HCT116 (cell line): ENCODE measurements around the gene LRRC3C. TPM values are rescaled to one million over a fixed set of nuclear protein-coding genes. Genes with fewer than 3 reads are reported as not detected.

ENCODE experiments used
- ATAC-seq: fragments of 200-7000 bp; cut with Tn5 transposase; 2 replicates; pipeline ENCODE4 v1.9.1; 2020; ENCODE audit warnings: mild to moderate bottlenecking, moderate library complexity
- BruUV-seq: library from RNA; stranded (reverse); fragments of 400-500 nt; replicated peaks from 2 replicates; lab custom pipeline; 2021; lab: Mats Ljungman, UMichigan
- CTCF ChIA-PET: fragments of 300-600 bp; sonication (Branson Sonifier 250); formaldehyde crosslinking; loops from one replicate; lab custom pipeline; 2021; ENCODE audit warnings: antibody characterized with exemption; lab: Charles Lee
- POLR2A ChIA-PET: fragments of 300-600, 350-600 bp; sonication (Branson Sonifier 250); formaldehyde crosslinking; loops from one replicate; lab custom pipeline; 2021; ENCODE audit warnings: antibody characterized with exemption; lab: Charles Lee
- RAD21 ChIA-PET, 2 experiments: fragments of 300-600 bp; sonication (Branson Sonifier 250); formaldehyde crosslinking; loops; one replicate each; lab custom pipeline; 2023; ENCODE audit warnings: low total read pairs in 2 of 2; ENCODE audit not compliant: uncharacterized antibody in 2 of 2, unreplicated experiment in 2 of 2, low non-redundant PET in 1 of 2; lab: Charles Lee
- DNase-seq: peaks from one replicate; pipeline ENCODE4 v3.0.0-alpha.2; 2010; ENCODE audit warnings: low read depth, low spot score
- H2AFZ ChIP-seq: fragments of 200-600 bp; shearing (Covaris generic), sonication (generic); 2 replicates; pipeline ENCODE4 v1.6.1; 2017; ENCODE audit warnings: low read depth, mixed run types, mixed read lengths, antibody characterized with exemption, low read length; ENCODE audit not compliant: poor library complexity, severe bottlenecking
- H3K27ac ChIP-seq: 2 replicates; pipeline ENCODE4 v1.5.1; 2012; ENCODE audit warnings: low read depth, low read length
- H3K27me3 ChIP-seq: fragments of 200-600 bp; sonication (generic); 2 replicates; pipeline ENCODE4 v1.6.1; 2016; ENCODE audit warnings: mixed run types, low read length, mixed read lengths; ENCODE audit not compliant: insufficient read depth
- H3K36me3 ChIP-seq, 2 experiments: fragments of 200-500 bp in 1 of 2; fragments of 200-600 bp in 1 of 2; sonication (Bioruptor generic) in 1 of 2; sonication (generic) in 1 of 2; 2 replicates each; pipeline versions ENCODE4 v1.5.1 to v1.6.1; 2014 to 2016; ENCODE audit warnings: low read length in 2 of 2, inconsistent platforms in 1 of 2, mixed read lengths in 1 of 2, mixed run types in 1 of 2; ENCODE audit not compliant: insufficient read depth in 2 of 2, control insufficient read depth in 1 of 2
- H3K4me1 ChIP-seq, 2 experiments: fragments of 200-600 bp in 1 of 2; sonication (generic) in 1 of 2; 2 replicates each; pipeline versions ENCODE4 v1.5.1 to v1.6.1; 2012 to 2017; ENCODE audit warnings: low read length in 2 of 2, inconsistent platforms in 1 of 2, mild to moderate bottlenecking in 1 of 2, mixed read lengths in 1 of 2, mixed run types in 1 of 2, moderate library complexity in 1 of 2; ENCODE audit not compliant: insufficient read depth in 2 of 2, control insufficient read depth in 1 of 2
- H3K4me2 ChIP-seq: fragments of 200-600 bp; sonication (generic); 2 replicates; pipeline ENCODE4 v1.6.1; 2017; ENCODE audit warnings: mixed run types, low read length, mixed read lengths
- H3K4me3 ChIP-seq, 2 experiments: fragments of 200-600 bp in 1 of 2; sonication (generic) in 1 of 2; replicated peaks in 1 of 2; 2 replicates each; pipeline ENCODE4 v1.5.1; 2011 to 2016; ENCODE audit warnings: low read length in 2 of 2, control low read depth in 1 of 2, low read depth in 1 of 2, mild to moderate bottlenecking in 1 of 2, mixed read lengths in 1 of 2, mixed run types in 1 of 2
- H3K79me2 ChIP-seq: fragments of 200-600 bp; sonication (generic); 2 replicates; pipeline ENCODE4 v1.6.1; 2017; ENCODE audit warnings: mild to moderate bottlenecking, mixed run types, low read length, moderate library complexity, mixed read lengths; ENCODE audit not compliant: insufficient read depth
- H3K9ac ChIP-seq: fragments of 200-600 bp; sonication (generic); 2 replicates; pipeline ENCODE4 v1.6.1; 2016; ENCODE audit warnings: low read length, mixed read lengths
- H3K9me2 ChIP-seq: fragments of 200-600 bp; sonication (generic), shearing (Covaris generic); 2 replicates; pipeline ENCODE4 v1.6.1; 2017; ENCODE audit warnings: mixed run types, mild to moderate bottlenecking, moderate library complexity; ENCODE audit not compliant: insufficient read depth
- H3K9me3 ChIP-seq, 2 experiments: fragments of 200-500 bp in 1 of 2; fragments of 200-600 bp in 1 of 2; sonication (Bioruptor generic) in 1 of 2; sonication (generic) in 1 of 2; 2 replicates each; pipeline ENCODE4 v1.6.1; 2014 to 2017; ENCODE audit warnings: low read length in 2 of 2, mixed read lengths in 2 of 2, inconsistent platforms in 1 of 2, low read depth in 1 of 2, mild to moderate bottlenecking in 1 of 2, mixed run types in 1 of 2, moderate library complexity in 1 of 2; ENCODE audit not compliant: control insufficient read depth in 1 of 2, insufficient read depth in 1 of 2
- H4K20me1 ChIP-seq: fragments of 200-600 bp; sonication (generic), shearing (Covaris generic); 2 replicates; pipeline ENCODE4 v1.6.1; 2017; ENCODE audit warnings: mixed run types, mild to moderate bottlenecking, moderate library complexity; ENCODE audit not compliant: insufficient read depth
- CBX3 ChIP-seq: IDR thresholded peaks from 2 replicates; pipeline ENCODE4 v1.6.1; 2012; ENCODE audit warnings: low read depth
- RAD21 ChIP-seq: IDR thresholded peaks from 2 replicates; pipeline ENCODE4 v1.6.1; 2012; ENCODE audit warnings: low read depth, mild to moderate bottlenecking
- YY1 ChIP-seq: IDR thresholded peaks from 2 replicates; pipeline ENCODE4 v1.6.1; 2011; ENCODE audit warnings: low read length, low read depth, moderate library complexity, mild to moderate bottlenecking; ENCODE audit not compliant: insufficient replicate concordance; ENCODE audit errors: extremely low read depth
- ZNF274 ChIP-seq: fragments of 200-500 bp; sonication (Bioruptor generic); IDR thresholded peaks from 2 replicates; pipeline ENCODE4 v1.6.1; 2014; ENCODE audit warnings: mild to moderate bottlenecking, low read depth, low read length, inconsistent platforms
- intact Hi-C: fragments of 100-400 bp; cut with micrococcal nuclease; formaldehyde crosslinking; loops from 2 replicates; pipeline ENCODE4 v1.10.0; 2022
- total RNA-seq: library from RNA; stranded (reverse); gene quantifications from one replicate; pipeline ENCODE4 v1.2.1, GENCODE V29; 2021; ENCODE audit not compliant: unreplicated experiment
- TF ChIP-seq, protein P1 (sequence below): IDR thresholded peaks from 2 replicates; pipeline ENCODE4 v1.6.1; 2011; ENCODE audit warnings: mild to moderate bottlenecking, low read length, moderate library complexity; ENCODE audit not compliant: insufficient replicate concordance; ENCODE audit errors: extremely low read depth
- TF ChIP-seq, protein P2 (sequence below): IDR thresholded peaks from 2 replicates; pipeline ENCODE4 v1.6.1; 2012; ENCODE audit warnings: low read depth

The LRRC3C gene
- total RNA-seq, 1 experiment from 2014 or later, result not detected

DNA sequence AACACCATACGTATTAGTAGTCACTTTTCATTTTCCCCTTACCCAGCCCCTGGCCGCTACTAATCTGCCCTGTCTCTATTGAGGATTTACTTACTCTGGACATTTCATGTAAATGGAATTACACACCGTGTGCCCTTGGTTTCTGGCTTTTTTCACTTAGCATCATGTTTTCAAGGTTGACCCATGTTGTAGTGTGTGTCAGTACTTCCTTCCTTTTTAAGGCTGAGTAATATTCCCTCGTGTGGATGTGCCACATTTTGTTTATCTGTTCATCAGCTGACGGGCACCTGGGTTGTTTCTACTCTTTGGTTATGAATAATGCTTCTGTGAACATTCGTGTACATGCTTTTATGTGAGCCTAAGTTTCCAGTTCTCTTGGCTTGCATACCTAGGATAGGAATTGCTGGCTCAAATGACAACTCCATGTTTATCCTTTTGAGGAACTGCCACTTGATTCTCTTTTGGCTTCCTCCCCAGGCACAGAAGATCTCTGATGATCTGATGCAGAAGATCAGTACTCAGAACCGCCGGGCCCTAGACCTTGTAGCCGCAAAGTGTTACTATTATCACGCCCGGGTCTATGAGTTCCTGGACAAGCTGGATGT, 60.8 kb downstream of the LRRC3C start:
- POLR2A ChIA-PET, result no interaction called here
- DNase-seq, result no peak
- no peak overlapping the region for H3K27ac ChIP-seq
- no peak overlapping the region for H3K9ac ChIP-seq
- ATAC-seq, result no peak
- no peak overlapping the region for H3K4me3 ChIP-seq
- no peaks in the 10 kb centered on the region for H3K9me2 ChIP-seq
- H3K4me2 ChIP-seq, result no peak overlapping the region
- RAD21 ChIA-PET, result no interaction called here
- H3K27me3 ChIP-seq, result no peaks in the 10 kb centered on the region
- no peak overlapping the region for H2AFZ ChIP-seq
- BruUV-seq, result no TSS peak
- peaks cover 69 to 78% of the 10 kb centered on the region in 2 experiments for H3K36me3 ChIP-seq
- H4K20me1 ChIP-seq, result no peaks in the 10 kb centered on the region; the same call in 1 of the 2 replicates
- H3K4me1 ChIP-seq, result no peaks in the 10 kb centered on the region
- H3K9me3 ChIP-seq, result no peaks in the 10 kb centered on the region
- intact Hi-C loops, result no loop called here
- peaks cover 30% of the 10 kb centered on the region for H3K79me2 ChIP-seq
- CTCF ChIA-PET, result no interaction called here
- TF ChIP-seq RAD21 (no peak), ZNF274 (no peak), CBX3 (no peak), YY1 (no peak)
- TF ChIP-seq, protein P1, sequence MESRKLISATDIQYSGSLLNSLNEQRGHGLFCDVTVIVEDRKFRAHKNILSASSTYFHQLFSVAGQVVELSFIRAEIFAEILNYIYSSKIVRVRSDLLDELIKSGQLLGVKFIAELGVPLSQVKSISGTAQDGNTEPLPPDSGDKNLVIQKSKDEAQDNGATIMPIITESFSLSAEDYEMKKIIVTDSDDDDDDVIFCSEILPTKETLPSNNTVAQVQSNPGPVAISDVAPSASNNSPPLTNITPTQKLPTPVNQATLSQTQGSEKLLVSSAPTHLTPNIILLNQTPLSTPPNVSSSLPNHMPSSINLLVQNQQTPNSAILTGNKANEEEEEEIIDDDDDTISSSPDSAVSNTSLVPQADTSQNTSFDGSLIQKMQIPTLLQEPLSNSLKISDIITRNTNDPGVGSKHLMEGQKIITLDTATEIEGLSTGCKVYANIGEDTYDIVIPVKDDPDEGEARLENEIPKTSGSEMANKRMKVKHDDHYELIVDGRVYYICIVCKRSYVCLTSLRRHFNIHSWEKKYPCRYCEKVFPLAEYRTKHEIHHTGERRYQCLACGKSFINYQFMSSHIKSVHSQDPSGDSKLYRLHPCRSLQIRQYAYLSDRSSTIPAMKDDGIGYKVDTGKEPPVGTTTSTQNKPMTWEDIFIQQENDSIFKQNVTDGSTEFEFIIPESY, result no peak
- TF ChIP-seq, protein P2, sequence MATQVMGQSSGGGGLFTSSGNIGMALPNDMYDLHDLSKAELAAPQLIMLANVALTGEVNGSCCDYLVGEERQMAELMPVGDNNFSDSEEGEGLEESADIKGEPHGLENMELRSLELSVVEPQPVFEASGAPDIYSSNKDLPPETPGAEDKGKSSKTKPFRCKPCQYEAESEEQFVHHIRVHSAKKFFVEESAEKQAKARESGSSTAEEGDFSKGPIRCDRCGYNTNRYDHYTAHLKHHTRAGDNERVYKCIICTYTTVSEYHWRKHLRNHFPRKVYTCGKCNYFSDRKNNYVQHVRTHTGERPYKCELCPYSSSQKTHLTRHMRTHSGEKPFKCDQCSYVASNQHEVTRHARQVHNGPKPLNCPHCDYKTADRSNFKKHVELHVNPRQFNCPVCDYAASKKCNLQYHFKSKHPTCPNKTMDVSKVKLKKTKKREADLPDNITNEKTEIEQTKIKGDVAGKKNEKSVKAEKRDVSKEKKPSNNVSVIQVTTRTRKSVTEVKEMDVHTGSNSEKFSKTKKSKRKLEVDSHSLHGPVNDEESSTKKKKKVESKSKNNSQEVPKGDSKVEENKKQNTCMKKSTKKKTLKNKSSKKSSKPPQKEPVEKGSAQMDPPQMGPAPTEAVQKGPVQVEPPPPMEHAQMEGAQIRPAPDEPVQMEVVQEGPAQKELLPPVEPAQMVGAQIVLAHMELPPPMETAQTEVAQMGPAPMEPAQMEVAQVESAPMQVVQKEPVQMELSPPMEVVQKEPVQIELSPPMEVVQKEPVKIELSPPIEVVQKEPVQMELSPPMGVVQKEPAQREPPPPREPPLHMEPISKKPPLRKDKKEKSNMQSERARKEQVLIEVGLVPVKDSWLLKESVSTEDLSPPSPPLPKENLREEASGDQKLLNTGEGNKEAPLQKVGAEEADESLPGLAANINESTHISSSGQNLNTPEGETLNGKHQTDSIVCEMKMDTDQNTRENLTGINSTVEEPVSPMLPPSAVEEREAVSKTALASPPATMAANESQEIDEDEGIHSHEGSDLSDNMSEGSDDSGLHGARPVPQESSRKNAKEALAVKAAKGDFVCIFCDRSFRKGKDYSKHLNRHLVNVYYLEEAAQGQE, result no peak
- TF ChIP-seq, all 23 proteins: peak for 0
